Measurements from ENCODE around the gene PIMREG.

Gene PIMREG

DNA sequence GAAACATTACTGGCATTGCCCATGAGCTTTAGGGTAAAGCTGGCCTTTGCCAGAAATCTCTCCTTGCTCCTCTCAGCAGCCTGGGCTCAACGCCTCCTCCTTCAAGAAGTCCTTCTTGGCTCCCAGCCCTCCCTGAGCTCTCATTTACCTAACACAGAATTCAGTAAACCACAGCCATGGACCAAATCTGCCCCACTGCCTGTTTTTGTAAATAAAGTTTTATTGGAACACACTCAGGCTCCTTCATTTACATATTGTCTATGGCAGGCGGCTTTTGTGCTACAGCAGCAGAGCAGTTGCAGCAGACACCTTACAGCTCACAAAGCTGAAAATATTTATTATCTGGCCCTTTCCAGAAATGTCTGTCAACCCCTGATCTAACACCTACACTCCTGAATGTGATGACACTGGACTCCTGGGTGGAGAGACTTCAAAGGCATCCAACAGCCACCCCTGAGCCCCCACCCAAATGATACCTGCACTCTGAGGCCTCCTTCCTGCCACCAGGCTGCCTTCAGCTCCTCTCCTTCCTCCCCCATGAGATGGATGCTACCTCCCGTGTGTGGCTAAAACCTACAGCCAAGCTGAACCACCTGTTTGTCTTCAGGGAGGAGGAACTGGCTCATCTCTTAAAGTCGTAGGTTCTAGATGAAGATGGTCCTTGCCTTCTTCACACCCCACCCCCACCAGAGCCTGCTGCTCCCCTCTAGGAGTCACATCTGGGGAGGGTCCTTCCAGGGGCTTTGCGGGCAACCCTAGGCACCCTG, 41.6 kb downstream of the PIMREG start:
- DNase-seq (ENCODE audit: low spot score) (no peak), ATAC-seq (ENCODE audit: low read depth) (no peak)
- H3K27ac ChIP-seq (ENCODE audit: poor library complexity, severe bottlenecking): no peak overlapping the region
- TF ChIP-seq, protein P1, sequence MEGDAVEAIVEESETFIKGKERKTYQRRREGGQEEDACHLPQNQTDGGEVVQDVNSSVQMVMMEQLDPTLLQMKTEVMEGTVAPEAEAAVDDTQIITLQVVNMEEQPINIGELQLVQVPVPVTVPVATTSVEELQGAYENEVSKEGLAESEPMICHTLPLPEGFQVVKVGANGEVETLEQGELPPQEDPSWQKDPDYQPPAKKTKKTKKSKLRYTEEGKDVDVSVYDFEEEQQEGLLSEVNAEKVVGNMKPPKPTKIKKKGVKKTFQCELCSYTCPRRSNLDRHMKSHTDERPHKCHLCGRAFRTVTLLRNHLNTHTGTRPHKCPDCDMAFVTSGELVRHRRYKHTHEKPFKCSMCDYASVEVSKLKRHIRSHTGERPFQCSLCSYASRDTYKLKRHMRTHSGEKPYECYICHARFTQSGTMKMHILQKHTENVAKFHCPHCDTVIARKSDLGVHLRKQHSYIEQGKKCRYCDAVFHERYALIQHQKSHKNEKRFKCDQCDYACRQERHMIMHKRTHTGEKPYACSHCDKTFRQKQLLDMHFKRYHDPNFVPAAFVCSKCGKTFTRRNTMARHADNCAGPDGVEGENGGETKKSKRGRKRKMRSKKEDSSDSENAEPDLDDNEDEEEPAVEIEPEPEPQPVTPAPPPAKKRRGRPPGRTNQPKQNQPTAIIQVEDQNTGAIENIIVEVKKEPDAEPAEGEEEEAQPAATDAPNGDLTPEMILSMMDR (IDR thresholded peaks at IDR 0.05; ENCODE audit: poor library complexity, severe bottlenecking): no peak
- no peaks in the 10 kb centered on the region for H3K9me3 ChIP-seq (ENCODE audit: severe bottlenecking)
- no peaks in the 10 kb centered on the region for H3K36me3 ChIP-seq (ENCODE audit: low read depth)
- H3K4me3 ChIP-seq (ENCODE audit: severe bottlenecking): no peak overlapping the region
- H3K27me3 ChIP-seq (ENCODE audit: insufficient read depth, poor library complexity, severe bottlenecking): no peaks in the 10 kb centered on the region
- no peaks in the 10 kb centered on the region for H3K4me1 ChIP-seq (ENCODE audit: insufficient read depth, poor library complexity, severe bottlenecking)

DNA sequence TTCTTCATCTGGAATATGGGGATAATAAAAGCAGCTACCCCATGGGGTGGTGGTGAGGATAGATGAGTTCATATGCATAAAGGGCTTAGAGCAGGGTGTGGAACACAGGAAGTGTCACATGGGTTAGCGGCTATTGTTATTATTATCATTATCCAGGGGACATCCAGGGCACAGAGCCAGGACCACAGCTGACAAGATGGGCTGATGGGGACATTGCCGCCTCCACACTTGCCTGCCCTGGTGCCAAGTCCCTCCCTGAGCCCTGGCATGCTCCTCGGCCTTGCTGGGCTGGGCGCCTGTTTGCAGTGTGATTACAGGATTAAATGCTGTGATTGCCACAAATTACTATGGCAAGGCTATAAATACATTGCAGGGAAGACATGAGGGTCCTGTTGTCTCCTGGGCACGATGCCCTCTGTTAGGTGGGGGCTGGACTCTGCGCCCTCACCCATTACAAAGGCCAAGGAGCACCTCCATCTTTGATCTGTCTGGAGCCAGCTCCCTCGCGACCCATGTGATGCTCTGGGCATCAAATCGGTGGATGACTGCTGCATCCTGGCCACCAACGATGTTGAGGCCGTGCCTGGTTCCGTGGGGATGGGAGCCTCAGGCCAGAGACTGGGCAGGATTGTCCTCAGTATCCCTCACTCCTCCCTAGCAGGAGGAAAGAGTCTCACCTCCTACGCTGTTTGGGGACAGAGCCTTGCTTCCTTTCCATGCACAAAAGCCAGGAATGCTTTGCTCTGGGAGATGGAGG, 43.2 kb downstream of the PIMREG start:
- DNase-seq (ENCODE audit: low spot score): no peak
- ATAC-seq (ENCODE audit: low read depth): no peak
- no peak overlapping the region for H3K27ac ChIP-seq (ENCODE audit: poor library complexity, severe bottlenecking)
- H3K4me3 ChIP-seq (ENCODE audit: severe bottlenecking): no peak overlapping the region
- H3K4me1 ChIP-seq (ENCODE audit: insufficient read depth, poor library complexity, severe bottlenecking): no peaks in the 10 kb centered on the region
- H3K36me3 ChIP-seq (ENCODE audit: low read depth): no peaks in the 10 kb centered on the region
- no peaks in the 10 kb centered on the region for H3K9me3 ChIP-seq (ENCODE audit: severe bottlenecking)
- TF ChIP-seq, protein P1 (IDR thresholded peaks at IDR 0.05; ENCODE audit: poor library complexity, severe bottlenecking): no peak
- no peaks in the 10 kb centered on the region for H3K27me3 ChIP-seq (ENCODE audit: insufficient read depth, poor library complexity, severe bottlenecking)

- Histone ChIP-seq H3K9me3 (ENCODE audit: severe bottlenecking) (no peaks in the 10 kb centered on the region), H3K27ac (ENCODE audit: poor library complexity, severe bottlenecking) (no peak overlapping the region), H3K4me3 (ENCODE audit: severe bottlenecking) (no peak overlapping the region), H3K4me1 (ENCODE audit: insufficient read depth, poor library complexity, severe bottlenecking) (no peaks in the 10 kb centered on the region), H3K36me3 (ENCODE audit: low read depth) (no peaks in the 10 kb centered on the region), H3K27me3 (ENCODE audit: insufficient read depth, poor library complexity, severe bottlenecking) (no peaks in the 10 kb centered on the region)
- DNase-seq (ENCODE audit: low spot score) (no peak), ATAC-seq (ENCODE audit: low read depth) (peak; percentile 38; the same call in 1 of the 3 replicates)
- TF ChIP-seq, protein P1 (IDR thresholded peaks at IDR 0.05; ENCODE audit: poor library complexity, severe bottlenecking): no peak
These were observed 43.8 kb downstream of the PIMREG start for GRCh38 chr17:6488008-6488539.

GRCh38 chr17:6489016-6489550, 44.8 kb downstream of the PIMREG start:
- TF ChIP-seq, protein P1 (IDR thresholded peaks at IDR 0.05; ENCODE audit: poor library complexity, severe bottlenecking): no peak
- Histone ChIP-seq H3K27me3 (ENCODE audit: insufficient read depth, poor library complexity, severe bottlenecking) (no peaks in the 10 kb centered on the region), H3K9me3 (ENCODE audit: severe bottlenecking) (no peaks in the 10 kb centered on the region), H3K4me1 (ENCODE audit: insufficient read depth, poor library complexity, severe bottlenecking) (peaks cover 3% of the 10 kb centered on the region), H3K27ac (ENCODE audit: poor library complexity, severe bottlenecking) (no peak overlapping the region), H3K4me3 (ENCODE audit: severe bottlenecking) (no peak overlapping the region), H3K36me3 (ENCODE audit: low read depth) (no peaks in the 10 kb centered on the region)
- no peak for DNase-seq (ENCODE audit: low spot score)
- ATAC-seq (ENCODE audit: low read depth): no peak

Data from RWPE2 (cell line).